Fibroblast of skin of scalp (primary cell): Measurements from ENCODE around the gene CCDC54. TPM values are rescaled to one million over a fixed set of nuclear protein-coding genes. Genes with fewer than 3 reads are reported as not detected.
"Not testable (repeated sequence)": the region's sequence is repeated elsewhere in the genome, so short reads cannot be mapped to it uniquely, and the experiment has no call there.

Experiments used
- DNase-seq: peaks from one replicate; pipeline ENCODE4 v3.0.0-alpha.2; 2013
- polyA plus RNA-seq, 2 experiments: library from polyadenylated mRNA; unstranded; fragments of 120-200 nt; gene quantifications; one replicate each; pipeline ENCODE4 v1.2.1, GENCODE V29; 2013; ENCODE audit not compliant: insufficient read length in 2 of 2

Gene CCDC54
- polyA plus RNA-seq (2013, experiment 1 of 2; ENCODE audit: insufficient read length): 0.13 TPM
- polyA plus RNA-seq (2013, experiment 2 of 2; ENCODE audit: insufficient read length): 0.25 TPM

DNA sequence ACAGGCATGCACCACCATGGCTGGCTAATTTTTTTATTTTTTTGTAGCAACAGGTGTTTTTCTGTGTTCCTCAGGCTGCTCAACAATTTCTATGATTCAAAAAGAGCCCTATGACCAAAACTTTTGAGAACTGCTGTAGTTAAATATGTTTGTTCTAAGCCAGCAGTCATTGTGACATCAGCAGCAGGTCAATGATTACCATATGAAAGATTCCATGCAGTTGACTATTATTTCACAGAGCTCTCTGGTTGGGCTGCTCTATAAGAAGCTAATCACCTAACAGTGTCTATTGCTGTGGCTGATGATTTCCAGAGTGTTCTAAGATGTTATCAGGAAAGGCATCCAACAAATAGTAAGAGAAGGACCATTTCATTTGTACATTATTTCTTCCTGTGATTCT, at the start of gene CCDC54:
TSS of gene CCDC54 (plus strand) at position 289 of the 400 bp plus-strand sequence. CDS start 149 bp downstream, outside the sequence.
- DNase-seq: no peak

DNA sequence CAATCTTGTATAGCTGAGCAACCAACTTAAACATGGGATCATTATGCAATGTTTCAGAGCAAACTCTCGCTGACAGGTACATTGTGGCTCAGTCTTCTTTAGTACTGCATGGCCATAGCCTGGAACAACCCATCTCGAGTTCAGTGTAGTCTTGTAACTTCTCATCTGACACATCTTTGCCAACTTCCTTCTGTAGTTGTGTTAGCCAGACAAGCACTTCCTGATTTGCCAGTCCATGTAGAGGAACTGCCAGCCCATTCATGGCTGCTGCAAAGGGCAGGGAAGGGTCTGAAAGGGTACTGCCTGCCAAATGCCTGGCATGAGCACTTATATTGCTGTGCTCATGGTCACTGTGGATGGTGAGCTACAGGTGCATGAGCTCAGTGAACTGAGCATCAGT, 49.2 kb upstream of the CCDC54 start:
- no peak for DNase-seq

DNA sequence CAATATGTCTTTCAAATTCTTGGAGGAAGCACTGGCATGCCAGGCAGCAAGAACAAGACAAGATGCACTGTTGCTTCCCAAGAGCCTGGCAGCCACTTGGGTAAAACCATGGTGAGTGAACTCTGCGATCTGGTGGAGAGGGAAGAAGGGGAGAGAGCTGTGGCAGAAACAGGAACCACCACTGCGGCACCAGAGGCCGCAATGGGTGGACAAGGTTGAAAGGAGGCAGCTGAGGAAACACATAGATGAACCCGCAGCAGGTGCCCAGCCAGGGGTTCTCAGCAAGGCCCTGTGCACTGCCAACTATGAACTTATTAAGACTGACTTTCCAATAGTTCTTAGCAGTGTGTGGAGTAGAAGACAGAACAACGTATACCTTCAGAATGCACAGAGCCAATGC, 48.2 kb upstream of the CCDC54 start:
- no peak for DNase-seq

DNA sequence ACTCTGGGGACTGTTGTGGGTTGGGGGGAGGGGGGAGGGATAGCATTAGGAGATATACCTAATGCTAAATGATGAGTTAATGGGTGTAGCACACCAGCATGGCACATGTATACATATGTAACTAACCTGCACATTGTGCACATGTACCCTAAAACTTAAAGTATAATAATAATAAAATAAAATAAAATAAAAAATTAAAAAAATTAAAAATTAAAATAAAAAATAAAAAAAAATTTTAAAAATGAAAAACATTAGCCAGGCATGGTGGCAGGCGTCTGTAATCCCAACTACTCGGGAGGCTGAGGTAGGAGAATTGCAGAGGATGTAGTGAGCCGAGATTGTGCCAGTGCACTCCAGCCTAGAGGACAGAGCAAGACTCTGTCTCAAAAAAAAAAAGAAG, 37.5 kb upstream of the CCDC54 start:
- not testable (repeated sequence) for DNase-seq

DNA sequence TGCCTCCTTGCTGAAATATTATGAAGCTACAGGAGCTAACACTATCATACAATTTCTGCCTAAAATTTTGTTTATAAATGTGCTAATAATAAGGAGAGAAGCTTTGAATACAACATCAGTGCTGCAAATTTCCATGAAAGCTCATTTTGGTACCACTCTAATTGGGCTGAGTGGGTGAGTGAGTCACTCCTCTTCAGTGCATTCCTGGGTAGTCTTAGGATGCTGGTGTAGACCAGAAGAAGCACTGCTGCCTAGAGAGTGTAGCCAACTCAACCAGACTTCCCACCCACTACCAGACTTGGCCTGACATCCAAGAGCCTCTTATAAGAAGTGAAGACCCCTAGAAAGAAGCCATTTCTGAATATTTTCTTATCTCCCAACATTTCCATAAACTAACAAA, 32.5 kb upstream of the CCDC54 start:
- DNase-seq: no peak

DNA sequence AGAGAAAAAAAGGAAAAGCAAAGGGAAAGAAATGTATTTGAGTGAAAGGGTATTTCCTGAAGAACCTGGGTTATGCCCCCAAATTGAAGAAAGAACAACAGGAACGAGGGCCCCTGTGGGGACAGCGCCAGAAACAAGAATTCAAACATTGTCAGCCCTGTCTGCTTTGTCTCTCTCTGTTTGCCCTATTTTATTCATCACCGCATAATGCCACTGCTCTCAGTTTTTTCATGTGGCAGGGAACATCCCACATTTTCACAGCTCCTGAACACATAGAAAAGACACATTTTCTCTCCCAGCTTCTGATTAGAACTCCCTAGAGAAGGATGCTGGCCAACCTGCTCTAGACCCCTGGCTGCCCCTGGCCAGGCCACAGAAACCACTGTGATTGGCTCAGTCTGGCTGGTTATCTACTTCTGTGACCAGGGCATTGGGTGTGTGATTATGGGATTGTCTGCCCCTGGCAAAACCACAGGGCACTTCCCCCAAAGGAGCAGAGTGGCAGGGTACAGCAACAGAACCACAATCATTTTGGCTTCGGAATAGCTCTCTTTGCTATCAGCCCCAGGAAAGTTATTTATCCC, 31.3 kb upstream of the CCDC54 start:
- DNase-seq: no peak

DNA sequence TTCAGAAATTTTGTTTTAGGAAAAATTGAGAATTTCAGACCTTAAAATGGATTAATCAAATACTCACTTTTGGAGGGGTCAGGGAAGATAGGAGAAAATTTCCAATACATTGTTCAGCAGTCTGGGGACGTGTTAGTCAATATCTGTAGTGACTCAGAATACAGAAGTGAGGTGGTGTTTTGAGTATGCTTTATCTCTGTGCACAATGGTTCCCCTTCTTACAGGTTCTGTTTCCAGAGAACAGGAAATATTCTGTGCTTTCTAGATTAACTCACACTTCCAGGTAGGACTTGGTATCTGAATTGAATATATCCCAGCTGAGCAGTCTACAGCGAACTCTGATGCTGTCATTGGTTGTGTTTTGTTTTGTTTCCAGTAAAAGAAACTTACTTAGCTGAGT, 30.7 kb upstream of the CCDC54 start:
- no peak for DNase-seq

DNA sequence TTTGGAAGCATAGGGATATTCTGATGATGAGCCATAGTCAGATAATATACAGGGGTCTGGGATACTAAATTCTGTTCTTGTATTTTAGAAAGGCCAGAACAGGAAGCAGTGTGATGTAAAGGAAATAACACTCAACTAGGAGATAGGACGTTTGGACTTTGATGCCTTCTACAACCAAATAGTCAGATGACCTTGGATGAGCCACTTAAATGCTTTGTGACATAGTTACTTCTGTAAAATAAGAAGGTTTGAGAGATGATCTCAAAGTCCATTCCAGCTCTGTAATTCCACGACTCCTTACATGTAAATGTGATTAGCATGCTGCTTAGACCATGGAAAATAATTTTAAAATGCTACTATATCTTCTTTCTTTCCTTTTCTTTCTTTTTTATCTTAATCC, 29.5 kb upstream of the CCDC54 start:
- DNase-seq: no peak

DNA sequence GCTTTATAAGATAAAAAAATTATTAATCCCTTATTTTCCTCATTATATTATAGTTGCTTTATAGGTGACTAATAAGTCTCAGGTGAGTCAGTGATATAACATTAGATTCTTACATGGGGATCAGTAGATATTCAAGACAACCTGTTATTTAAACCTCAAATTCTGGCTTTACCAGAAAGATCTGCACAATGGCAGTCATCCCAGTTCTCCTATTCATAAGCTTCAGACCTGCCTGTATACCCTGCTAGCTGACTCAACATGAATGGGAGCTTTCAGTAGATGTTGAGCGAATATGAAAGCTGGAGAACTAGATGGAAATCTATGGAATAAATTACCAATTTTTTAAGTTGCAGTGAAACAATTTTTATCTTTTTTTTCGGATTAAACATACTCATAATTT, 20.5 kb upstream of the CCDC54 start:
- no peak for DNase-seq

DNA sequence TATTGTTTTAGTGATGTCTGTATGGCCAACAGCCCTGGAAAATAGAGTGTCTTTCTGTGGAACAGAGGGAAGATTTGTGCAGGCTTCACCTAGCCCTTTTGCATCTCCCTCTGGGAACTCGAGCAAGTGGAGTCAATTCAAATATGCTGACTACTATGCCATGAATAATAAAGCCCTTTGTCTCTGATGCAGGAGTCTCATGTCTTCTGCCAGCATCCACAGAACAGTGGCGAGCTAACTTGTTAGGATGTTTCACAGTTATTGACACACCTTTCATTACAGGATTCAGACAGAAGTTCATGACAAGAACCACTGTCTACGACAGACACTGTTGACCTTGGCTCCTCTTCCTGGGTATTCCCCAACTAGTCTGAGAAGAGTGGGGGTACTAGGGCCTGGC, 15.6 kb upstream of the CCDC54 start:
- no peak for DNase-seq

DNA sequence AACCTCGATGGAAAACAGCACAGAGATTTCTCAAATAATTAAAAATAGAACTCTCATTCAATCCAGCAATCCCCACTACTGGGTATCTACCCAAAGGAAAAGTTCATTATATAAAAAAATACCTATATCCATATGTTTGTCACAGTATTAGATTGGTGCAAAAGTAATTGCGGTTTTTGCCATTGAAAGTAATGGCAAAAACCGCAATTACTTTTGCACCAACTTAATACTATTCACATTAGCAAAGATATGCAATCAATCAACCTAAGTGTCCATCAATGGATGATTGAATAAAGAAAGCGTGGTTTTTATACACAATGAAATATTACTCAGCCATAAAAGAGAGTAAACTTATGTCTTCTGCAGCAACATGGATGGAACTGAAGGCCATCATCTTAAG, 12.2 kb upstream of the CCDC54 start:
- no peak for DNase-seq

DNA sequence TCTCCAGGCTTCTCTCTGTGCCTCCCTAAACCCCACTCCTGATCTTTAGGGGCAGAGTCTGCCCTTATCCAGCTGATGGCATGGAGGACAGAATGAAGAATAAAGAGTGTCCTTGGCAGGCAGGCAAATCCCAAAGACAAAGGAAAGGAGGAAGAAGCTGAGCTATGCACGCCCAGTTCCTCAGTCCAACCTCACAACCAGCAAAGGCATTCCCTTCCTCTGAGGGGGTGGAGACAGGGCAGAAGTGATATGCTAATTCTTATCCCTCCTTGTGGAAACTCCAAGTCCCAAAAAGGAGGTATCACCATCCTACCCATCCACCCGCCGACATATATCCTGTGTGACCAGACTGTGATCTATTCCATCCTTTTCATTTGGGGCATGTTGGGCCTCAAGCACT, 10.5 kb upstream of the CCDC54 start:
- DNase-seq: peak; percentile 36

DNA sequence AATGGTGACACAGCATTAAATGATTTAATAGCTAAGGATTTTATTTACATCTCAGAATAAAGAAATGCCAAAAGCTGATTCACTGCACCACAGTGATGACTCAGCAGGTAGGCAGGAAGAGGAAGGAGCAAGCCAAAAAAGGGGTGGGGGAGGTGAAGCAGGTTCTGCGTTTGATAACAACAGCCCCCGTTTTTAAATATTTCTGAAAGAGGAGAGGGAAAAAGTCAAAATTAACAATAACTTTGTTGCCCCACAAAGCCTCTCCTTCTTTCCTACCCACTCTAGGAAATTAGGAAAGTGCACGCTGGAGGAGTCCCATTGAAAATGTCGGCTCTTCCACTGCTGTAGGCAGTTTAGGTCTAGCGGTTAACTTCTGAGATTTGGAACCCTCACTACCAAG, 9.9 kb upstream of the CCDC54 start:
- peak; percentile 89 for DNase-seq

DNA sequence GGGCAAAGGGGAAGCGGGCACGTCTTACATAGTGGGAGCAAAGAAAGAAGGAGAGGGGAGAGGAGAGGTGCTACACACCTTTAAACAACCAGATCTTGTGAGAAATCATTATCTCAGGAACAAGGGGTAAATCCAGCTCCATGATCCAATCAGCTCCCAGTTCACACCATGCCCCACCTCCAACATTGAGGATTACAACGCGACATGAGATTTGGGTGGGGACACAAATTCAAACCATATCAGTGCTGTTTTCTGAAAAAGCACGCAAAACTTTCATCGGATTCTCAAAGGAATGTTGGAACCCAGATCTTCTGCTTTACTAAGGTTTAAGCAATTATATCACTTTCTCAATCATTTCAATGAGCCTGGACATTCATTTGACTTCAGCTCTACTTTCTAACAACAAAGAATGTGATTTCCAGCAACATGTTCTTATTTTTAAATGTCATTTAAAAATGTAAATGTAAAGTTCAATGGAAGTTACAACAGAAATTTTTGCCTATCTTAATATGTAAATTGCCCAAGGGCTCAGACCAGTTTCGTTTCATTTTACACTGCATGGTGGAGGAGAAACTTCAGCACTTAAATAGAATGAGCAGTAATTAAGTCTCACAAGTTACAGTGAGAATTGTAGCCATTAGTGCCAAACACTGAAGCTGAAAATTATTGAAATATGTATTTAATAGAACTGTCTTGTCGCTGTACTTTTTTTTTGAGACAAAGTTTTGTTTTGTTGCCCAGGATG, 8.4 kb upstream of the CCDC54 start:
- DNase-seq: no peak

DNA sequence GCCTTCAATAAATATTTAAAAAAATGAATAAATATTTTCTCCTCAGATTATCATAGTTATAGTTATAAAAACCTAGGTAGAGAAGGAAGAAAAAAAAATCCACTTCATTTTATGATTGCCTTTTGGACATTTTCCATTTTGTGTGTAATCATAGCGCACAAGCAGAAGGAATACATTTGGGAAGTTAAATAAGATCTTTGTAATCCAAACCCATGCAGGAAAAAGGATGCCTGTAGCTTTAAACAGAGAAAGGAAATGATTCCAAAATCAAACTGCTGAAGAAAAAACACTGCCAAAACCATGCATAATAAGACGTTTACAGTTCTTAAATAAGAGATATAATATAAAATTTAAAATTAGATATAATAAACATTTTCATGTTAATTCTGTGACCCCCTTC, 7.4 kb upstream of the CCDC54 start:
- DNase-seq: no peak

DNA sequence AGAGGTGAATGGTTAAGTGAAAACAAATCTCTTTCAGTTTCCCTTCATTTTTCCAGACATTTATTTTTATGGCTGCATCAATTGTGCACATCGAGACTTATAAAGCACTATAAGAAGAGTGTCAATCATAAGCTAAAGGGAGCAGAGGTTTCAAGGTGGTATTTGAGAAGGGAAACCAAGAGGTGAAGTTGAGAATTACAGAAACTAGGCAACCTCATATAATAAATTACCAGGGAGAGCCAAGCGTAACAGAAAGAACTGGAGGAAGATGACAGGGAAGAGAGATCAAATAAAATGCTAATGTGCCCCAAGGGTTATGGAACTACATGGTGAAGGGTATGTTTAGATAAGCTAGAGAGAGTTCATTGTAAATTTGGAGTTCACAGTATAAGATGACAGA, 6.3 kb upstream of the CCDC54 start:
- DNase-seq: no peak

DNA sequence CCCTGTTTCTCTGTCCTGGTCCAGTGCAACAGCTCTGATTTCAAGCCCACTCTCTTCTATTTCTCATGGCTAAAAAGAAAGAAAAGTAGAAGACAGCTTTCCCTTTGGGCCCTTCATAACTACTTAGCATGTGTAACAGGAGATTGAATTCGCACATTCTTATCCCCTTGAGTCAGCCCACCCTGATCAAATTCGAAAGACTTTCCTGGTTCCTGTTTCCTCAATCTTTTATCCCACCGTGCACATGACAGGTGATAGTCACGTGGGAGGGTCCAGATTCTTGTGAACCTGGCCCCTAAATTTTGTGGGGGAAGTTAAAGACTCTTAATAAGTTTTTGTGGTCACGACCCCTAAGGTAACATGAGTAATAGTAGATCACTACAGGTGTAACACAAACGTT, 4.7 kb upstream of the CCDC54 start:
- no peak for DNase-seq

DNA sequence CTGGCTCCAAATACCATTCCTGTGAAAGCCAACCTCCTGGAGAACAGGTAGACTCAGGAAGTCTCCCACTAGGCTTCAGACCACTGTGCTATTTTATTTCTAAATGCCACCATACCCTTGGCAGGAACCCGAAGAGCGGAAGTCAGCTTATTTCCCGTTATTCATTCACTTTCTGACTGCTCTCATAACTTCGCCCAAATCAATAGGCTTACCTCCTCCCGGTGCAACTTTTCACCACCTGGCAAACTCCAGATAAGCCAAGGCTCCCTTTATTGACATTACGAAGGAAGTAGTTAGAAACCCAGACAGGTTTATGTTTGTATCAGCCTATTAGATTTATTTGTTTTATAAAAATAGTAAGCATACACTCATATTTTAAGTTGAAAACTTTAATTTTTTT, 3.3 kb upstream of the CCDC54 start:
- no peak for DNase-seq

DNA sequence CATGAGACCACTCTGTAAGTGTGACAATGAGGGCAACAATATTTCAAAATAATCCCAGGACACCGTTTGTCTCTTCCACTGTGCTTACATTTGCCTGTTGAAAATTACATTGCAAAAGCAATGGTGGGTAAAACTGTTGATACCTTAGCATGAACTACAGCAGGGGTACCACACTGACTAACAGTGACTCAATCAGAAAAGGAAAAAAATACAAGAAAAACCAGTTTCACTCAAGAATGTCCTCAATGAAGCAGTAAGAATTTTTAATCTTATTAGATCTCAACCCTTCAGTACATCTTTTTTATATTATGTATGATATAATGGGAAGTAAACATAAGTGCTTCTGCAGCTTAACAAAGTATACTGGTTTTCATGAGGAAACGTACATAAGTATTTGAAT, 1.6 kb upstream of the CCDC54 start:
- DNase-seq: no peak

DNA sequence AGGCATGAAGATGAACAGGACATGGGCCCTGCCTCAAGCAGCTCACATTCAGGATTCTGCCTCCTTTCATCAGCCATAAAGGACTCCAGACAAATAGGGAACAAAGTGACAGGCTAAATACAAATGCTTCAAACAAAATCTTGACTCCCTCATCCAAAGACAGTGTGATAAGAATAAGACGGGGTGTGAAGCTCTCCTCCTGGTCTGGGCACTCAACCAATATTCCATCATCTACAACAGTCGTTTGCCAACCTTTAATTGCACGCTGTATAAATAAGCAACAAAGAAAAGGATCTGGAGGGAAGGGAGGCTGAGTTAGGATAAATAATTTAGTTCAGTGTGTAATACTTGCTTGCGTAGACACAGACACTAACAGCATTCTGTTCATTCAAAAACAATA, 5.4 kb downstream of the CCDC54 start:
- DNase-seq: no peak

DNA sequence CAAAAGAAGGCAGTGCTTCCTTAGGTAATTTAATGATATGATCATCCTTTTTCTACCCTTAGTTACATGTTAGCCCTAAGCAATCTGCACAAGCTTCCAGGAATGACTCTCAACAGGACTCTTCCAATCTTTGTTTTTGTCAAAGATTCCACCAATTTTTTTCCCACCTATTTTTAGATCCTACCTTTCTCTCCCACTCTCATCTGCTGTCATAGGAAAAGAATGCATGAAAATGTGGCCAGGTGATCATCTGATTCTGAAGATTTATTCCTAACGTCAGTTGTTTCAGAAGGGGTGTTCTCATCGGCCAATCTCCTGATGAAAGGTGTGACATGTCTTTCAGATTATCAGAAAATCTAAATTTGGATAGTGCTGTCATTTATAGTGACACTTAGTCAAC, 7.2 kb downstream of the CCDC54 start:
- no peak for DNase-seq

DNA sequence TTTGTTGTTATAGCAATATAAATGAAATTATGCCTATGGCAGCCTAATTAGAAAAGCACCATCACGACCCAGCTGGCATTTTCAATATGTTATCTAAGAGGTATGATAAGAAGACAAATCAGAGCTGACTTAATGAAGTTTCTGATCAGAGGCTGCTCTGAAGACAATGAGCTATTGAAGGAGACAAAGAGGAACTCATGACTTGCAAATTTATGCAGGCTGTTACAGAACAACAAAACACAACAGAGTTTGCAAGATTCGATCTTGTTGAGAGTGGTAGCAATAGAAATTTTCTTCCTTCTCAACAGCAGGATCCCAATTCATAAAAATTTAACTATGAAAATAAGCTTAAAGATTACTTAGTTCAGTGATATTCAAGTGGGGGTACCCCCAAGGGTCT, 7.7 kb downstream of the CCDC54 start:
- no peak for DNase-seq

DNA sequence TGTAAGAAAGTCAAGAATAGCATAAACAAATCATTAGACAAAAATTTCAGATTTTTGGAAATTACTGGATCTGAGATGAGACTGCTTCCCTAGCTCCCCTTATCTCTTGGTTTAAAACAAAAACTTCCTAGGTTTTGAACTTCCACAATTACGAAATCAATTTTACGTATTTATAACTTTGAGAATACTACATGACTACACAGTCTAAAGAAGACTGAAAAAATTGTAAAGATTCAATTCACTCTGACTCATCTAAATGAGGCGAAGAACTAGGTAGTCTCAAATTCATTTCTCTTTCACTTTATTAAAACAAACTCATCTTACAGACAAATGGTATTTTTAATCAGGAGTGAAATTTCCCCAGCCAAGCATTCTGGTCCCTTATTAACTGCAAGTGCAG, 10.3 kb downstream of the CCDC54 start:
- no peak for DNase-seq

DNA sequence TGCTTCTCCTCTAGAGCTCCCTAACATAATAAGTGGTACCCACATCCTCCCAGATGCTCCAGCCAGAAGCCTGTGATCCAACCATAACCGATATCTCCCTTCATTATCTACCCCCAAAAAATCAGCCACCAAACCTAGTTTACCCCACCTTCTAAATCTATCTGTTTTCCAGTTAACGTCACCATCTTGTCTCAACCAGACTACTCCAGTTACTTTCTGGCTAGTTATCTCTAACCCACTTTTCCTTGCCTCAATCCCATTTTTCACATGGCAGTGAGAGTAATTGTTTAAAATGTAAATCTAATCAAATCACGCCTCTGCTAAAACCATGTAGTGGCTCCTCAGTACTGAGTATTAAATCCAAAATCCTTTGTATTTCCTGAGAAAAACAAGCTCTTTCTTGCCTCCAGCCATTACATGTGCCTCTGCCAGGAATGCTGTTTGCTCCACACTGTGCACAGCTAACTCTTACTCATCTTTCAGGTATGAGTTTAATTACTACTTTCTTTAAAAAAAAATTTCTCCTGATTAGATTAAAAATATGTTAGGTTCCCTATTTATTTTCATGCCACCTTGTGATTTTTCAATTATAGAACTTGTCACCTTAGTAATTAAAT, 15.4 kb downstream of the CCDC54 start:
- DNase-seq: peak; percentile 65
